Thyroid gland (tissue), 4 donors: ENCODE results near the gene CCDC88C. TPM values are rescaled to one million over a fixed set of nuclear protein-coding genes. Genes with fewer than 3 reads are reported as not detected.
"Not testable (repeated sequence)": the region's sequence is repeated elsewhere in the genome, so short reads cannot be mapped to it uniquely, and the experiment has no call there.

Experiments used
- DNase-seq, 2 donors: peaks; one replicate each; pipeline ENCODE4 v3.0.0-alpha.2; 2019
- H3K27ac ChIP-seq, 3 donors: fragments of 200-600 bp; sonication (generic); 1 replicate in 2 of 3; 2 replicates in 1 of 3; pipeline ENCODE4 v1.5.1; 2016 to 2019; ENCODE audit warnings: mild to moderate bottlenecking in 1 of 3, moderate library complexity in 1 of 3
- H3K27me3 ChIP-seq: fragments of 200-600 bp; sonication (generic); one replicate; pipeline ENCODE4 v1.5.1; 2019
- H3K36me3 ChIP-seq, 2 donors: fragments of 200-600 bp; sonication (generic); one replicate each; pipeline ENCODE4 v1.5.1; 2016 to 2019
- H3K4me1 ChIP-seq, 2 donors: fragments of 200-600 bp; sonication (generic); one replicate each; pipeline ENCODE4 v1.5.1; 2017 to 2019
- H3K4me3 ChIP-seq, 3 donors: fragments of 200-600 bp; sonication (generic); replicated peaks in 1 of 3; 1 replicate in 2 of 3; 2 replicates in 1 of 3; pipeline ENCODE4 v1.5.1; 2016; ENCODE audit warnings: mild to moderate bottlenecking in 1 of 3
- H3K9me3 ChIP-seq: fragments of 200-600 bp; sonication (generic); one replicate; pipeline ENCODE4 v1.5.1; 2017
- CTCF ChIP-seq, 6 experiments: fragments of 200-600 bp in 3 of 6; fragments of 450-650 bp in 3 of 6; sonication (generic) in 3 of 6; IDR thresholded peaks; one replicate each; pipeline ENCODE4 v1.5.1; 2016 to 2019; ENCODE audit warnings: antibody characterized with exemption in 6 of 6, mild to moderate bottlenecking in 2 of 6, inconsistent platforms in 1 of 6, moderate library complexity in 1 of 6
- POLR2A ChIP-seq, 2 donors: fragments of 450-650 bp; IDR thresholded peaks; one replicate each; pipeline ENCODE4 v1.6.1; 2017; ENCODE audit warnings: antibody characterized with exemption in 2 of 2, mild to moderate bottlenecking in 2 of 2, moderate library complexity in 1 of 2
- WGBS, 2 donors: methylation state at CpG; one replicate each; pipeline ENCODE4 v1.1.5; 2017; 5-methylcytosine and 5-hydroxymethylcytosine counted together
- intact Hi-C: fragments of 100-400 bp; cut with DNase I; formaldehyde crosslinking; loops from one replicate; pipeline ENCODE4 v1.15.1; 2023
- total RNA-seq, 4 donors: library from RNA; depleted of rRNA; stranded (reverse); fragments of >200 nt; gene quantifications; one replicate each; pipeline ENCODE4 v1.2.3, GENCODE V29; 2016

CCDC88C gene
- total RNA-seq, 4 donors from 2014 or later = 3.0 to 6.3 (median 5.8) TPM

GRCh38 chr14:91412939-91413338, 4.7 kb downstream of the CCDC88C start:
- H3K4me1 ChIP-seq = peaks cover 0 to 7% of the 10 kb centered on the region in 2 donors
- WGBS, 2 donors = 87 to 93% methylated on average over 5 of the region's 5 CpGs
- no peak for DNase-seq
- intact Hi-C loops = no loop called here
- H3K9me3 ChIP-seq = no peaks in the 10 kb centered on the region
- no peak for TF ChIP-seq CTCF (IDR thresholded peaks at IDR 0.05)
- no peak for TF ChIP-seq POLR2A (IDR thresholded peaks at IDR 0.05)
- no peaks in the 10 kb centered on the region for H3K27me3 ChIP-seq
- H3K4me3 ChIP-seq = no peak overlapping the region
- no peaks in the 10 kb centered on the region for H3K36me3 ChIP-seq
- H3K27ac ChIP-seq = no peak overlapping the region

GRCh38 chr14:91410771-91411536, 6.7 kb downstream of the CCDC88C start:
- WGBS, 2 donors = 81 to 84% methylated on average over 12 of the region's 12 CpGs
- Histone ChIP-seq H3K36me3 (no peaks in the 10 kb centered on the region), H3K9me3 (no peaks in the 10 kb centered on the region), H3K4me3 (no peak overlapping the region), H3K27ac (no peak overlapping the region), H3K4me1 (no peaks in the 10 kb centered on the region), H3K27me3 (no peaks in the 10 kb centered on the region)
- no peak for DNase-seq
- TF ChIP-seq POLR2A (IDR thresholded peaks at IDR 0.05) (no peak), CTCF (IDR thresholded peaks at IDR 0.05) (no peak)
- intact Hi-C loops = no loop called here

GRCh38 chr14:91409928-91410718, 7.5 kb downstream of the CCDC88C start:
- no peaks in the 10 kb centered on the region for H3K4me1 ChIP-seq
- H3K9me3 ChIP-seq = no peaks in the 10 kb centered on the region
- no peak for DNase-seq
- H3K36me3 ChIP-seq = no peaks in the 10 kb centered on the region
- no peaks in the 10 kb centered on the region for H3K27me3 ChIP-seq
- intact Hi-C loops = no loop called here
- no peak overlapping the region for H3K4me3 ChIP-seq
- H3K27ac ChIP-seq = no peak overlapping the region
- TF ChIP-seq CTCF (IDR thresholded peaks at IDR 0.05) (no peak), POLR2A (IDR thresholded peaks at IDR 0.05) (no peak)
- 68 to 70% methylated on average over 8 of the region's 8 CpGs for WGBS, 2 donors

GRCh38 chr14:91409240-91409639, 8.4 kb downstream of the CCDC88C start:
- H3K4me1 ChIP-seq, DNase-seq, H3K9me3 ChIP-seq, H3K36me3 ChIP-seq, H3K27ac ChIP-seq, H3K4me3 ChIP-seq, H3K27me3 ChIP-seq, intact Hi-C loops: not testable (repeated sequence)
- 96 to 97% methylated on average over 6 of the region's 6 CpGs for WGBS, 2 donors

- H3K36me3 ChIP-seq = no peaks in the 10 kb centered on the region
- intact Hi-C loops = no loop called here
- 89 to 92% methylated on average over 5 of the region's 5 CpGs for WGBS, 2 donors
- no peak for DNase-seq
- no peaks in the 10 kb centered on the region for H3K9me3 ChIP-seq
- peaks cover 0 to 5% of the 10 kb centered on the region in 2 donors for H3K4me1 ChIP-seq
- no peak overlapping the region for H3K4me3 ChIP-seq
- H3K27ac ChIP-seq = no peak overlapping the region
- H3K27me3 ChIP-seq = no peaks in the 10 kb centered on the region
- no peak for TF ChIP-seq POLR2A (IDR thresholded peaks at IDR 0.05)
- no peak for TF ChIP-seq CTCF (IDR thresholded peaks at IDR 0.05)
Measured at GRCh38 chr14:91406982-91407381, 10.6 kb downstream of the CCDC88C start.
